GM21825 (cell line): ENCODE data around the gene MED12L.
A peak's percentile ranks its signal among the peaks of the same experiment; 100 is the strongest.

Experiments
- ATAC-seq: cut with Tn5 transposase; IDR thresholded peaks from one replicate; pipeline ENCODE4 v1.9.1; 2021; ENCODE audit warnings: mild to moderate bottlenecking, moderate library complexity; ENCODE audit not compliant: unreplicated experiment

Gene MED12L

GRCh38 chr3:151439652-151440125, 354.2 kb downstream of the MED12L start:
- no peak for ATAC-seq

GRCh38 chr3:151440940-151441339, 355.5 kb downstream of the MED12L start:
- ATAC-seq: no peak

GRCh38 chr3:151443583-151443982, 358.1 kb downstream of the MED12L start:
- ATAC-seq: no peak

GRCh38 chr3:151445273-151446001, 360.0 kb downstream of the MED12L start:
- ATAC-seq: no peak

- no peak for ATAC-seq
Observed at GRCh38 chr3:151446002-151446340, 360.5 kb downstream of the MED12L start.

- no peak for ATAC-seq
Observed at GRCh38 chr3:151452368-151452767, 366.9 kb downstream of the MED12L start.

- ATAC-seq: no peak
Observed at GRCh38 chr3:151452841-151453240, 367.4 kb downstream of the MED12L start.

GRCh38 chr3:151456065-151456464, 370.6 kb downstream of the MED12L start:
- no peak for ATAC-seq

GRCh38 chr3:151459358-151459757, 373.9 kb downstream of the MED12L start:
- ATAC-seq: no peak

GRCh38 chr3:151460228-151460627, 374.8 kb downstream of the MED12L start:
- ATAC-seq: no peak

GRCh38 chr3:151460774-151461450, 375.4 kb downstream of the MED12L start, which contains the start of gene IGSF10:
TSS of gene IGSF10 (minus strand) at chr3:151461061. CDS start at chr3:151458709, 2,352 bp downstream.
- ATAC-seq: no peak

- ATAC-seq: no peak
Observed at GRCh38 chr3:151462278-151462780, 376.9 kb downstream of the MED12L start.

GRCh38 chr3:151462991-151463390, 377.5 kb downstream of the MED12L start:
- no peak for ATAC-seq

- ATAC-seq: no peak
Observed at GRCh38 chr3:151467069-151467468, 381.6 kb downstream of the MED12L start.

GRCh38 chr3:151468284-151468917, 382.9 kb downstream of the MED12L start:
- peak; percentile 65 for ATAC-seq

GRCh38 chr3:151476344-151477018, 391.0 kb downstream of the MED12L start:
- no peak for ATAC-seq

GRCh38 chr3:151477591-151478334, 392.3 kb downstream of the MED12L start:
- no peak for ATAC-seq

GRCh38 chr3:151478335-151478697, 392.9 kb downstream of the MED12L start:
- no peak for ATAC-seq

- ATAC-seq: no peak
Observed at GRCh38 chr3:151479452-151479851, 394.0 kb downstream of the MED12L start.

GRCh38 chr3:151480492-151480891, 395.0 kb downstream of the MED12L start:
- no peak for ATAC-seq
